Limb (tissue), 2 donors: ENCODE measurements around the gene BSCL2.
"Not testable (repeated sequence)": the region's sequence is repeated elsewhere in the genome, so short reads cannot be mapped to it uniquely, and the experiment has no call there.

Source experiments
- DNase-seq, 2 donors: peaks; one replicate each; pipeline ENCODE4 v3.0.0-alpha.2; 2016; ENCODE audit errors: extremely low spot score in 2 of 2

Gene BSCL2

DNA sequence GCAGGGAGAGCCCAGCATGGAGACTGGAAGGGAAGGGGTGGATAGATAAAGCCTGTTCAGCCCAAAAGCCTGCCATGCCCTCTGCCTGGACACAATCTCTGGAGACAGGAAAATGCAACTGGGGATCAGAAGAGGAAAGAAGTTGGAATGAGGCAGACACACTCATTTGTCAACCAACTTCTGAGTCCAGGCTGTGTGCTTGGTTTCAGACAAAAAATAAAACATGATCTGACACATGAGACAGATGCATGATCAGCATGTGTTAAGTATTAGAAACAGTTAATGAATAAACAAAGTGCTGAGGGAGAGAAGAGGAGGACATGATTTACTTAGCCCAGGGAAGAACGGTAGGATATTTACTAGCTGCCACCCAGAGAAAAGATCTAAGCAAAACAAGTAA, 18.7 kb downstream of the BSCL2 start:
- DNase-seq = no peak

DNA sequence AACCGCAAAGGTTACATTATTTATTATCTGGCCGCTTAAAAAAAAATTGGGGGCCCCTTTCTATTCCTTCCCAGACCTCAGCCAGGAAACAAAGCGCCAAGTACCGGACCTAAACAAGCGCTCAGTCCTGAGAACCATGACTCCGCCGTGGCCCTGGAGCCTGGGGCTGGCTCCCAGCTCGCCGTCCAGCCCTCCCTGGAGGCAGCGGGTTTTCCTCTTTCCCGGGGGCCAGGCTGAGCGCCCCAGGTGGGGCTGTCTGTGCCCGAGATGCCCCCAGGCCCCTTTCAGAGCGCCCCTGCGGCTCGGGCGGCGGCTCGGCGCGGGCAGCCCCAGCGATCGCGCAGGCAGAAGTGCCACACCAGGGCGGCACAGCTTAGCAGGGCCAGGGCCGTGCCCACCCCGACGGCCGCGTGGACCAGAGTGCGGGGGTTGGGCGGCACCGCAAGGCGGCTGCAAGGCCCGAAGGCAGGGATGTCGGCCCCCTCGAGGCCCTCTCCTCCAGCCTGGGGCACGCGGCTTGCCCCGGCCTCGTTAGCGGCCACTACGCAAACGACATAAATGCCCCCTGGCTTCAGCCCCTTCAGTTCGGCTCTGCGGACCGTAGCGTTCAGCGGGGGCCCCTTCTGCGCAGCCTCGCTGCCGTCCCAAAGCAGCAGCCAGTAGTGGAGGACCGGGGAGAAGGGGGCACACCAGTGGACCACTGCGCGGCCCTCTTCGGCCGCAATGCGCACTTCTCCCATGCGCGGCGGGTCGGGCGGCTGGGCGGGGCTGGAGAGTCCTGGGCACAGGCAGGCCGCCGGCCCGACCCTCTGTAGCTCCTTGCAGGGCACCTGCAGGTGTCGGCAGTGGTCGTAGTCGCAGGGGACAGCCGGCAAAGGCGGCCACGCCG, 19.5 kb downstream of the BSCL2 start:
- peak in 1 of 2 donors; percentile 53 for DNase-seq

DNA sequence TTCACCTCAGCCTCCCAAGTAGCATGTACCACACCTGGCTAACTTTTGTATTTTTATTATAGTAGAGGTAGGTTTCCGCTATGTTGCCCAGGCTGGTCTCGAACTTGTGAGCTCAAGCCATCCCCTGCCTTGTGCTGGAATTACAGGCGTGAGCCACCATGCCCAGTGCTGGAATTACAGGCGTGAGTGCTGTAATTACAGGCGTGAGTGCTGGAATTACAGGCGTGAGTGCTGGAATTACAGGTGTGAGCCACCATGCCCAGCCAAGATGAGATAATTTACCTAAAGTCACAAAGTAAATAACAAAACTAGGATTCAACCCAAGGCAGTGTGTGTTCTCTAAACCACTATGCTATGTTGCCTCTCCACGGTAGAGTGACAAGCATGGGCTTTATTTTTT, 24.7 kb downstream of the BSCL2 start:
- no peak for DNase-seq

DNA sequence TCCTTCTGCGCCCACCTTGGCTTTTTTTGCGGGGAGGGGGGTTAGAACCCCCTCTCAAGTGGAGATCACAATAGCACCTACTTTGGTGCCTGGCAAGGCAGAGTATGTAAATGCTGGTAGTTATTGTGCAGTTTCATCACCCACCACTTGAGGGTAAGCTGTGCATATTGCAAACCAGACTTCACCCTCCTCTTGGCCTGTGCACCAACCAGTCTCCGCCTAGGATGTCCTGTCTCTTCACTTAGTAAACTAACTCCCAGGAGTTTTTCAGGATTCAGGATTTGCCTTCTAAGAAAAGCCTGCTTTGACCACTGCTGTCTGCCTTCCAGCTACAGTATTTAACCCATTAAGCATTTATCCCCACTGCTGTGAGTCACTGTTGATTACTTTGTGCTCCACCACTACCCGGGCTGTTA, 26.4 kb downstream of the BSCL2 start:
- peak in 1 of 2 donors; percentile 43 for DNase-seq

DNA sequence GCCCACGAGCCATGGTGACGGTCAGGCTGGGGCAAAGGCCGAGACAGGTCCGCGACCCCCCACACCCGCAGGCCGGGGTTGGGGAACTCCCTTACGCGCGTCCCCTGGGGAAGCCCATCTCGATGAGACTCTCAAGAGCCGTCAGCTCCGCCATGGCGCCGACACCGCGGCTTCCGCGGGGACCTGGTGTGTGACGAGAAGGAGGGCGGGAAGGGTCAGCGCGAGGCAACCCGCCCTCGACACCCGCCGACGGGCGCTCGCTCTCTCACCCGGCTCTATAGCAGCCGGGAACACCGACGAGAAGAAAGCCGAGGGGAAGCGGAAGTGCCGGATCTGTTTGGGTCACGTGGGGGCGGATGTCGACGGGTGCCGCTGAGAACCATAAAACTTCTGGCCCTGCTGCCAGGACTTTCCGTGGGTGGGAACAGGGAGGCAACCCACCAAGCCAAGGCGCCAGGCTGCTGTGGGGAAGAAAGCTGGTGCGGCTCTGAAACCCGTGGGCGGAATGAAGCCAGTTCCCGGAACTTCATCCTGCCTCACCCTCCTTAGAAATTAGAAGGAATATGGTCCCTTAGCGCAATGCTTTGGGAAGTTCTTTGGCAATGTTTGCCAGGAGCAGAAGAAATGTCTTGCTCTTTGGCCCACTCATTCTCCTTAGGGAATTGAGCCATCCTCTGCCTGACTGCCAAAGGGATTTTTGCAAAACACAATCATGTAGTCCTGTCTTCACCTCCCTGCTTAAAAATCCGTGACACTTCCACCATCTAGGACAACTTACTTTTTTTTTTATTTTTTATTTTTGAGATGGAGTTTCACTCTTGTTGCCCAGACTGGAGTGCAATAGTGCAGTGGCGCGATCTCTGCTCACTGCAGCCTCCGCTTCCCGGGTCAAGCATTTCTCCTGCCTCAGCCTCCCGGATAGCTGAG, 28.2 kb downstream of the BSCL2 start, which contains the start of gene UBXN1:
Gene UBXN1, minus strand, starts transcription at position 304 of the 927 bp plus-strand sequence. Its CDS starts 150 bp downstream, at position 154.
- DNase-seq = peak; percentile 90 to 94

DNA sequence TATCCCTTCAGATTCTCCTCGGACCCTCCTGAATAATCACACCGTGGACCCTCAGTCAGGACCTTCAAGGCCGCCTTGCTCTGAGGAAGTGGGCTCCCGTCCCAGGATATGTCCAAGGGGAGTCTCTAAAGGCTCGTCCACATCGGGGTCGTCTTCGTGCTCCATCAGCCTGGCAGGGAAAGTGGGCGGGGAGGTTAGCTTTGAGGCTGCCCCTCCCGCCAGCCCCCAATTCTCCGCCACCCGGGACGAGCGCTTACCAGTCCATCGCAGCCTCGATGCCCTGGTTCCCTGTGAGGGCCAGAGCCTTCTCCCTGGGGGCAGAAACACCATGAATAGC, 28.8 kb downstream of the BSCL2 start:
- no peak for DNase-seq

DNA sequence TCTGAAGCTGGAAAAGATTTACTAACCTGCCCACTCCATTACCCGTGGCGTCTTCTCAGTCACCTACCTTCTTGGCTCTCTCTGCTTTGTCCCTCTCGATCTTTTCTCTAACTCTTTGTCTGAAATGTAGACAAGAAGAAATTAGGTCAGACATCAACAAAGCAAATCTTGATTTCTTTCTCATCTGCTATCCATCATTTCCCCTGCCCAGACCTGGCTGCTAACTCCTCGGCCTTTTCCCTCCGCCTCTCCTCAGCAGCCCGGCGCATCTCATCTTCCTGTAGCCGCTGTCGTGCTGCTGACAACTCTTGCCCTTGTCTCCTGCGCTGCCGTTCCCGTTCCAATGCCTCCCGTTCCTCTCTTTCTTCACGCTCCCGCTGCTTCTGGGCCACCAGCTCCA, 29.5 kb downstream of the BSCL2 start:
- DNase-seq = no peak

DNA sequence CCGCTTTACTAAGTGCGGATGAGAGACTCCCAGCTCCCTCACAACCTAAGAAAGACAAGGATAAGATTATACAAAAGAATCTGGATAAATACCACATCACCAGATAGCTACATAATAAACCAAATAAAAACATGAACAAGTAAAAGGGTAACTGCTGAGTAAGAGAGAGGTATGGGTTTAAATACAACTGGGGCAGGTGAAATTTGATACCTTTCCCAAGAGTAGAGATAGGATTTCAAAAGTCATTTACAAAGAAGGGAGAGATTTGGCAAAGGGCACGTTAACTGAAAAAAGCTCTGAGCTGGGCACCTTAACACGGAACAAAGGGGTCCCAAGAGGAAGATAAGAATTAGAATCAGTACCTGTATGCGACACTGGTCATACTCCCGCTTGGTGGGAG, 30.1 kb downstream of the BSCL2 start:
- DNase-seq = no peak

DNA sequence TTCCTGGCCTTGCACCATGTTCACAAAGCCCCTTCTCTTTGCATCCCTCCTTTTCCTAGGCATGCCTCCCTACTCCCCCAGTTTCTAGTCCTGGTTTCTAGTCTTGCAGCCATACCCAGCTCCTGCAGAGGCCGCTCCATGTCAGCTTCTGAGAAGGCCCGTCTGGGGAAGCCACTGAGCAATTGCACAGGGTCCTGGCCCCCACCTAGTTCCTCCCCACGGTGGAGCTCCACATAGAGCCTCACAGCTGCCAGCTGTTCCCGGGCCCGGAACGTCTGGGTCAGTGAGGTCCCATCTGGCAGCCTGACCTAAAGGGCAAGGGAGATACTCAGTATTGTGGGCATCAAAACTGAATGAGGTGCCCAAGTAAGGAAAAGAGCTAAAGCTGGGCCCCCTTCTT, 30.5 kb downstream of the BSCL2 start:
- no peak for DNase-seq

DNA sequence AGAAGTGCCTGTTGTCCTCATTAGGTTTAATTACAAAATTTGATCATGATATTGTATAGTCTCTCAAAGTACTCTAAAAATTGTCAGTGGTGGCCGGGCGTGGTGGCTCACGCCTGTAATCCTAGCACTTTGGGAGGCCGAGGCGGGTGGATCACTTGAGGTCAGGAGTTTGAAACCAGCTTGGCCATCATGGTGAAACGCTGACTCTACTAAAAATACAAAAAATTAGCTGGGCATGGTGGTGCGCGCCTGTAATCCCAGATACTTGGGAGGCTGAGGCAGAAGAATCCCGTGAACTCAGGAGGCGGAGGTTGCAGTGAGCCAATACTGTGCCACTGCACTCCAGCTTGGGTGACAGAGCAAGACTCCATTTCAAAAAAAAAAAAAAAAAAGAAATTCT, 31.8 kb downstream of the BSCL2 start:
- DNase-seq = not testable (repeated sequence)

DNA sequence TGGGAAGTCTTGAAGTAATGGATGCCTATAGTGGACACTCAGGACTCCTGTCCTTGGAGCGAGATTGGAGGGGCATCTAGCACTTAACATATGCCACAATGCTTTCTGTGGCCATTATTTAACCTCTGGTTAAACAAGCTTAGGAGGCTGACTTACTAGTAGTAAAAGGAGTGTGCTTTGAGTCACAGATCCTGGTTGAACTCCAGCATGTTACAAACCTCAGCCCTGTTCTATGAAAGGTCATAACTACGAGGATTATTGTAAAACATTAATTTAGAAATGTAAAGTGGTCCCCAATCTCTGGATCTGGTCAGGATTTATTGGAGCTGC, 34.1 kb downstream of the BSCL2 start:
- no peak for DNase-seq

DNA sequence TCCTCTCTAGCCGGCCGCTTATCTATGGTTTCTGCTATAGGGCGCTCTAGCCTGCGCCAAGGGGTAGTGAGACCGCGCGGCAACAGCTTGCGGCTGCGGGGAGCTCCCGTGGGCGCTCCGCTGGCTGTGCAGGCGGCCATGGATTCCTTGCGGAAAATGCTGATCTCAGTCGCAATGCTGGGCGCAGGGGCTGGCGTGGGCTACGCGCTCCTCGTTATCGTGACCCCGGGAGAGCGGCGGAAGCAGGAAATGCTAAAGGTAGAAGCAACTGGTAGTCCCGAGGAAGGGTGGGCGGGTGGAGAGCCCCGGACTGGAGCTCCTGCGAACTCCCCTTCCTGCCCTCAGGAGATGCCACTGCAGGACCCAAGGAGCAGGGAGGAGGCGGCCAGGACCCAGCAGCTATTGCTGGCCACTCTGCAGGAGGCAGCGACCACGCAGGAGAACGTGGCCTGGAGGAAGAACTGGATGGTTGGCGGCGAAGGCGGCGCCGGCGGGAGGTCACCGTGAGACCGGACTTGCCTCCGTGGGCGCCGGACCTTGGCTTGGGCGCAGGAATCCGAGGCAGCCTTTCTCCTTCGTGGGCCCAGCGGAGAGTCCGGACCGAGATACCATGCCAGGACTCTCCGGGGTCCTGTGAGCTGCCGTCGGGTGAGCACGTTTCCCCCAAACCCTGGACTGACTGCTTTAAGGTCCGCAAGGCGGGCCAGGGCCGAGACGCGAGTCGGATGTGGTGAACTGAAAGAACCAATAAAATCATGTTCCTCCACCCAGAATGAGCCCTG, 35.4 kb downstream of the BSCL2 start, which contains the start of the genes LBHD1 and UQCC3:
Gene LBHD1, minus strand, starts transcription at position 660 of the 782 bp plus-strand sequence. CDS start 2,236 bp downstream, outside the sequence.
Gene UQCC3, plus strand, starts transcription at position 66 of the 782 bp plus-strand sequence. Its CDS starts 73 bp downstream, at position 139.
- peak; percentile 87 to 88 for DNase-seq

DNA sequence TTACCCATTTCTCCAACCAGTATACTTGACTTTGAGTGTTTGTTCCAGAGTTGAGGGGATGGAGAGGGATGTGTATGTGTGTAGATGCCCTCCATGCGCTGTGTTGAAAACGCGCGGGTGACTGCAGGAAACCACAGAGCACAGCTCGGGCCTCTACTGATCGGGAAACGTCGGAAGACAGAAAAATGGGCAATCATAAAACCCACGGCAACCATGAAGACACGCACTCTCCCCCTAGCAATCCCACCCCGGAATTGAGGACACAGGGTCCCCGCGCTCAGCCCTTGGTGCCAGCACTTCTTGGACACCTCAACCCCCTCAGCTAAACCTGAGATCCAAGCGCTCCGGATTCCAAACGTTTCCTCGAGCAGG, 36.0 kb downstream of the BSCL2 start:
- DNase-seq = no peak

DNA sequence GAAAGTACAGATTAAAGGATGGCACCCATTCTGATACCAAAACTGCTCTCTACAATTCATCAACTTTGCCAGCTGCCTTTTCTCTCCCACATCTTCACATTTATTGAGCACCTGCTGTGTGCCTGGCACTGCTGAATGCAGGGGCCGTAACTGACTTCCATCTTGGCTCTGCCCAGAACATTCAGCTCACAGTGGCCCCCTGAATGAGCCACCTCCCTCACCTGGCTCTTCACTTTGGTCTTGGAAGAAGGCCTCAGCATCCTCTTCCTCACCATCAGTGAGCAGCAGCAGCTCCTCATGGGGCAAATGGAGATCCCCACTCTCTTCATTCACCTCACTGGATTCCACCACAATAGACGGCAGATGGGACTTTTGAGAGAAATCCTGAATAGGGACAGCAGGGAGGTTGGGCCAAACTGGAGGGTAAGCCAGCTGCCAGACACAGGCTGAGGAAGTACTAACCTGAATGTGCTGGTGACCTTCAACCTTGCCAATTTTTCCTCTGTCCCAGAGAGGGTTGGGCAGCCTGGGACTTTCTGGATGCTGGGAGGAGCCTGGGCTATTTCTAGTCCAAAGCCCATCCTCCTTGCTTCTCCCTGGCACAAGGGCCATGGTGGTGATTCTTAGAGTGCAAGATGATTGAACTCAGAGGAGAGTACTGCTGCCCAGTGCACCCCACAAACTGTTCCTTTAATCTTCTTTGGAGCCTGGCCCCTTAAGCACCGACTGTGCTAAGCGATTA, 37.6 kb downstream of the BSCL2 start:
- no peak for DNase-seq

DNA sequence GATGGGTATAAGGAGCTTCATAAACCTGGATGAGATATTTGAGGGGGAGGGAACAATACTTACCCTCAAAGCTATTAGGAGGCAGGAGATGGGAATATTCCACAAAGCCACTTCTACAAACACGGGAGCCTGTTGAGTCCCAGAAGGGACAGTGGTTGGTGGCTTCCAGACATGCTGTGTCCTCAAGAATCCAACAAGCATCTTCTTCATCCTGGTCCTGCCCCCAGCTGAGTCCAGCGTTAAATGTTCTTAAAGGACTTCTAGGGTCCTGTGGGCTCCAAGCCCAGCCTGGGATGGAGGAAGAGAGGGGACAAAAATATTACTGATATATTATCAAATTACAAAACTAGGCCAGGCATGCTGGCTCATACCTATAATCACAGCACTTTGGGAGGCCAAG, 39.8 kb downstream of the BSCL2 start:
- DNase-seq = no peak

DNA sequence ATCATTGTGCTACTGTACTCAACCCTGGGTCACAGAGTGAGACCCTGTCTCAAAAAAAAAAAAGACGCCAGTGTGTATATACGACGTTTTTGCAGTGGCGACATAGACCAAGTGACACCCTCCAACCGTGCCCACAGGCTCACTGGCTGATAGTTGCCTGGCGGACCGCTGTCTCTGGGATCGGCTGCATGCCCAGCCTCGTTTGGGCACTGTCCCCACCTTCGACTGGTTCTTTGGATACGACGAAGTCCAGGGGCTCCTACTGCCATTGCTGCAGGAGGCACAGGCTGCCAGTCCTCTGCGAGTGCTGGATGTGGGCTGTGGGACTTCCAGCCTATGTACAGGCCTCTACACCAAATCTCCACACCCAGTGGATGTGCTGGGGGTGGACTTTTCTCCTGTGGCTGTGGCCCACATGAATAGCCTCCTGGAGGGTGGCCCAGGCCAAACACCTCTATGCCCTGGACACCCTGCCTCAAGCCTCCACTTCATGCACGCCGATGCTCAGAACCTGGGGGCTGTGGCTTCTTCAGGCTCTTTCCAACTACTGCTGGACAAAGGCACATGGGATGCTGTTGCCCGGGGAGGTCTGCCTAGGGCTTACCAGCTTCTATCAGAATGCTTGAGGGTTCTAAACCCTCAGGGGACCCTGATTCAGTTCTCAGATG, 40.8 kb downstream of the BSCL2 start:
- DNase-seq = no peak

DNA sequence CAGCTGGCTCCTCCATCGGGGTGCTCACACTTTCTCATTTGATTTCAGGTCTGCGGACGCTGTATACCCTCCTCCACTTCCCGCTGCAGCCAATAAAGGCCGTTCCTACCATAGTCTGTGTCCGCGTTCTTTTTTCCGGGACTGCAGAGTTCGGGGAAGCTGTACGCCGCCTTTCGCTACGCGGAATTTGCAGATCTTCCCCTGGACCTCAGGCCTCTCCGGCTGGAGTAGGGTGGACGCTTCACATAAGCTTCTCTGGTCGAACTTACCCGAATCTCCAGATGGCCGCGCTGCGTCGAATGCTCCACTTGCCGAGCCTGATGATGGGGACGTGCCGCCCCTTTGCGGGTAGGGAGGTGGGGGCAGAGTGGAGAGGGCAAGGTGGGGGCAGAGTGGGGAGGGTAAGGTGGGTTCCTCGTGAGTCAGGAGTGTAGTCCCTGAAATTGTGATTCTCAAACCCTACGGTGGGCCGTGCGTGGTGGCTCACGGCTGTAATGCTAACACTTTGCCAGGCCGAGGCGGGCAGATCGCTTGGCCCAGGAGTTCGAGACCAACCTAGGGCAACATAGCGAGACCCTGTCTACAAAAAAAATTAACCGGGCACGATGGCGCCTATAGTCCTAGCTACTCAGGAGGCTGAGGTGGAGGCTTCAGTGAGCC, 41.5 kb downstream of the BSCL2 start:
- no peak for DNase-seq

DNA sequence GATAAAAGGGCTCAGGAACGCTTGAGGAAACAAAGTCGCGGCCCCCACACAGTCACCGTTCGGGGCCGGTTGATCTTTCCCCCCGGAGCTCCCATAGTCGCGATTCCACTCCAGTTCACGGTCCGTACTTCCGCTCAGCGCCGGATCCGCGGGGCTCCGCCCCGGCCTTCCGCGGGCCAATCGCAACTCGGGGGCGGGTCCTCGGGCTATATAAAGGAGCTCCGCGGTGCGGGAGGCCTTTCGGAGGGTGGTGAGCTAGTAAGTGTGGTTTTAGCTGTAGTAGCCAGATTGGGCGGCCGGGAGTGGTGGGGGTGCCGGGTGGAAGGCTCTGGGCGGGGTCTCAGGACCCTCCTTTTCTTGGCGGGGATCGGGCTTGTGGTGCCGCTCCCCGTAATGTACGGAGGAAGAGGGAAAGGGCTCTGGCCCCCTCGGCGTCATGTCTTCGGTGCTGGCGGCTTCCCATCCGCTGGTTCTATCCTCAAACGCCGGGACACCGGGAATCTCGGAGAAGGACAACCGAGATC, 42.1 kb downstream of the BSCL2 start, which contains the start of the genes C11orf98 and CSKMT:
Gene C11orf98, minus strand, starts transcription at position 136 of the 524 bp plus-strand sequence. Its CDS starts 41 bp downstream, at position 95.
Gene CSKMT, plus strand, starts transcription at position 238 of the 524 bp plus-strand sequence. CDS start 568 bp downstream, outside the sequence.
- DNase-seq = peak; percentile 94 to 98
